Measurements from ENCODE around the gene RRAS.

The RRAS gene

GRCh38 chr19:49657493-49658138, 17.7 kb upstream of the RRAS start:
- CTCF ChIA-PET: interaction anchor here (3.7 kb wide), 1 partner anchor 15 kb away, joined by 24 read pairs; no protein-coding TSS in a partner anchor
- no peak overlapping the region for H3K4me3 ChIP-seq (ENCODE audit: low read depth, low read length)
- DNase-seq (ENCODE audit: low read depth, low spot score): no peak
- POLR2A ChIA-PET: interaction anchor here (0.7 to 1.3 kb wide), 3 partner anchors 9 to 206 kb away, joined by 3 to 4 read pairs (median 3); partner anchors contain the start of gene PIH1D1
- no peak for TF ChIP-seq CTCF (IDR thresholded peaks at IDR 0.05; ENCODE audit: insufficient read depth, low read length, missing control alignments)

GRCh38 chr19:49656456-49657109, 16.6 kb upstream of the RRAS start:
- ChIA-PET POLR2A (interaction anchor here (0.7 to 2.5 kb wide), 4 partner anchors 8 to 205 kb away, joined by 3 to 15 read pairs (median 4); partner anchors contain the start of genes PIH1D1, RRAS and SCAF1), CTCF (interaction anchor here (0.6 to 3.7 kb wide), 3 partner anchors 8 to 39 kb away, joined by 3 to 24 read pairs (median 8); no protein-coding TSS in a partner anchor)
- H3K4me3 ChIP-seq (ENCODE audit: low read depth, low read length): no peak overlapping the region
- DNase-seq (ENCODE audit: low read depth, low spot score): no peak
- TF ChIP-seq CTCF (IDR thresholded peaks at IDR 0.05; ENCODE audit: insufficient read depth, low read length, missing control alignments): no peak

GRCh38 chr19:49655570-49656455, 15.9 kb upstream of the RRAS start:
- no peak for TF ChIP-seq CTCF (IDR thresholded peaks at IDR 0.05; ENCODE audit: insufficient read depth, low read length, missing control alignments)
- CTCF ChIA-PET: interaction anchor here (0.6 to 3.7 kb wide), 4 partner anchors 9 to 38 kb away, joined by 3 to 24 read pairs (median 6); no protein-coding TSS in a partner anchor
- no peak overlapping the region for H3K4me3 ChIP-seq (ENCODE audit: low read depth, low read length)
- POLR2A ChIA-PET: interaction anchor here (0.6 to 2.5 kb wide), 6 partner anchors 8 to 15 kb away, joined by 3 to 15 read pairs (median 4); partner anchors contain the start of genes RRAS and SCAF1
- no peak for DNase-seq (ENCODE audit: low read depth, low spot score)

- no peak overlapping the region for H3K4me3 ChIP-seq (ENCODE audit: low read depth, low read length)
- POLR2A ChIA-PET: interaction anchor here (1.1 to 2.5 kb wide), 3 partner anchors 9 to 13 kb away, joined by 3 to 15 read pairs (median 3); partner anchors contain the start of gene SCAF1
- CTCF ChIA-PET: interaction anchor here (2.8 kb wide), 1 partner anchor 10 kb away, joined by 8 read pairs; no protein-coding TSS in a partner anchor
- TF ChIP-seq CTCF (IDR thresholded peaks at IDR 0.05; ENCODE audit: insufficient read depth, low read length, missing control alignments): no peak
- DNase-seq (ENCODE audit: low read depth, low spot score): no peak
Observed at GRCh38 chr19:49654581-49654980, 14.6 kb upstream of the RRAS start.

GRCh38 chr19:49653466-49653806, 13.5 kb upstream of the RRAS start:
- ChIA-PET POLR2A (no interaction called here), CTCF (no interaction called here)
- no peak for TF ChIP-seq CTCF (IDR thresholded peaks at IDR 0.05; ENCODE audit: insufficient read depth, low read length, missing control alignments)
- H3K4me3 ChIP-seq (ENCODE audit: low read depth, low read length): no peak overlapping the region
- DNase-seq (ENCODE audit: low read depth, low spot score): no peak
